K562 (cell line): Measurements from ENCODE around the gene B3GALT6. TPM values are rescaled to one million over a fixed set of nuclear protein-coding genes. Genes with fewer than 3 reads are reported as not detected.

ENCODE experiments used
- ARID1B ChIP-seq: fragments of 450-650 bp; IDR thresholded peaks from 2 replicates; pipeline ENCODE4 v1.6.1; 2016; ENCODE audit warnings: antibody characterized with exemption, mild to moderate bottlenecking, inconsistent platforms
- DEAF1 ChIP-seq: fragments of 450-650 bp; formaldehyde crosslinking; IDR thresholded peaks from 2 replicates; pipeline ENCODE4 v1.4.0; 2020; ENCODE audit warnings: mild to moderate bottlenecking, moderate library complexity
- ELF1 ChIP-seq: fragments of 200-800 bp; sonication (Bioruptor generic); IDR thresholded peaks from 2 replicates; pipeline ENCODE4 v1.6.1; 2016; ENCODE audit warnings: missing genetic modification characterization, missing compliant biosample characterization
- HNRNPK ChIP-seq: fragments of 200-400 bp; formaldehyde crosslinking; IDR thresholded peaks from one replicate; pipeline ENCODE4 v1.6.1; 2018; ENCODE audit warnings: mild to moderate bottlenecking, low read depth, low read length; ENCODE audit not compliant: poor library complexity, severe bottlenecking
- IRF9 ChIP-seq: fragments of 450-650 bp; IDR thresholded peaks from 2 replicates; pipeline ENCODE4 v1.6.1; 2016; ENCODE audit warnings: missing biosample characterization, missing genetic modification characterization
- JUND ChIP-seq, 2 experiments: IDR thresholded peaks; 2 replicates in 1 of 2; 3 replicates in 1 of 2; pipeline ENCODE4 v1.6.1; 2011; ENCODE audit warnings: borderline replicate concordance in 2 of 2, low read depth in 2 of 2, low read length in 2 of 2, improper control_type of control experiment in 1 of 2, missing biosample characterization in 1 of 2, missing genetic modification characterization in 1 of 2, missing genetic modification reagents in 1 of 2
- MCM5 ChIP-seq: fragments of 450-650 bp; IDR thresholded peaks from 2 replicates; pipeline ENCODE4 v1.6.1; 2016; ENCODE audit warnings: low read depth
- MECOM ChIP-seq: fragments of 250-450 bp; sonication (Bioruptor Pico); IDR thresholded peaks from 2 replicates; pipeline ENCODE4 v1.8.0; 2022; ENCODE audit warnings: inconsistent platforms
- MEIS2 ChIP-seq: fragments of 450-650 bp; IDR thresholded peaks from 2 replicates; pipeline ENCODE4 v1.6.1; 2014; ENCODE audit warnings: mild to moderate bottlenecking; ENCODE audit not compliant: partially characterized antibody
- MLX ChIP-seq, 2 experiments: fragments of 450-650 bp in 1 of 2; sonication (generic) in 1 of 2; formaldehyde crosslinking; conservative IDR thresholded peaks; 2 replicates each; pipeline versions ENCODE4 v1.4.0 to v1.8.1; 2020 to 2022; ENCODE audit warnings: mild to moderate bottlenecking in 1 of 2, missing genetic modification reagents in 1 of 2
- NCOA1 ChIP-seq: fragments of 450-650 bp; IDR thresholded peaks from 2 replicates; pipeline ENCODE4 v1.6.1; 2016; ENCODE audit warnings: low read depth
- NR0B1 ChIP-seq: fragments of 450-650 bp; IDR thresholded peaks from one replicate; pipeline ENCODE4 v1.6.1; 2018; ENCODE audit warnings: mild to moderate bottlenecking, moderate library complexity; ENCODE audit not compliant: partially characterized antibody
- NR2F6 ChIP-seq: fragments of 450-650 bp; formaldehyde crosslinking; IDR thresholded peaks from 2 replicates; pipeline ENCODE4 v1.4.0; 2020; ENCODE audit warnings: mild to moderate bottlenecking
- PTTG1 ChIP-seq: fragments of 450-650 bp; IDR thresholded peaks from 2 replicates; pipeline ENCODE4 v1.6.1; 2016; ENCODE audit warnings: low read depth, mild to moderate bottlenecking, missing genetic modification characterization, missing compliant biosample characterization
- RHOXF2B ChIP-seq: fragments of 250-450 bp; sonication (Bioruptor Pico); conservative IDR thresholded peaks from 2 replicates; pipeline ENCODE4 v1.5.1; 2021
- XRCC5 ChIP-seq: fragments of 200-400 bp; formaldehyde crosslinking; IDR thresholded peaks from 2 replicates; pipeline ENCODE4 v1.6.1; 2017; ENCODE audit warnings: low read depth, mild to moderate bottlenecking, low read length
- ZNF609 ChIP-seq: sonication (generic); formaldehyde crosslinking; IDR thresholded peaks from 2 replicates; pipeline ENCODE4 v1.8.1; 2023; ENCODE audit warnings: missing genetic modification reagents, mild to moderate bottlenecking, borderline replicate concordance
- ZNF699 ChIP-seq: fragments of 250-450 bp; sonication (Bioruptor Pico); IDR thresholded peaks from 2 replicates; pipeline ENCODE4 v1.8.0; 2021; ENCODE audit warnings: mild to moderate bottlenecking, moderate library complexity; ENCODE audit not compliant: insufficient replicate concordance
- polyA plus RNA-seq, 8 experiments: library from polyadenylated mRNA; depleted of rRNA in 4 of 8; stranded (reverse) in 5 of 8; unstranded in 3 of 8; fragments of >200 nt; fragmentation: Nextera tagmentation in 2 of 8; fragmentation: Illumina TruSeq in 1 of 8; extraction: Ambion mirVana in 2 of 8; extraction: Trizol in 1 of 8; gene quantifications; 2 replicates each; pipeline versions ENCODE4 v1.2.1 to v1.2.3, GENCODE V29; 2011 to 2014; ENCODE audit warnings: inconsistent platforms in 1 of 8, missing spikeins in 1 of 8
- total RNA-seq, 7 experiments: library from RNA; depleted of rRNA in 6 of 7; stranded (reverse); fragments of >200 nt in 6 of 7; fragmentation: Illumina TruSeq in 2 of 7; extraction: Trizol in 2 of 7; gene quantifications; 2 replicates each; pipeline versions ENCODE4 v1.2.1 to v1.2.3, GENCODE V29; 2011 to 2021; ENCODE audit warnings: low replicate concordance in 1 of 7

The B3GALT6 gene
- total and polyA plus RNA-seq, 9 of the 15 experiments (the other 6 are each of a cell fraction or from before 2014, with no cell fraction given): 0.68 to 29.8 (median 9.9) TPM

- TF ChIP-seq ZNF609 (CRISPR knock-in tag): no peak
- no peak for TF ChIP-seq NR2F6 (CRISPR knock-in tag)
- no peak for TF ChIP-seq ZNF699 (CRISPR knock-in tag)
- TF ChIP-seq IRF9 (tag): no peak
- TF ChIP-seq HNRNPK: no peak
- TF ChIP-seq PTTG1 (tag): no peak
- TF ChIP-seq MCM5: no peak
- no peak for TF ChIP-seq DEAF1 (CRISPR knock-in tag)
- TF ChIP-seq NR0B1: no peak
- TF ChIP-seq MECOM (CRISPR knock-in tag): peak; percentile 80
- TF ChIP-seq RHOXF2B (CRISPR knock-in tag): no peak
- TF ChIP-seq JUND (IDR thresholded peaks at IDR 0.05; ENCODE audit: borderline replicate concordance, low read depth, low read length): no peak
- TF ChIP-seq JUND (tag; IDR thresholded peaks at IDR 0.05; ENCODE audit: borderline replicate concordance, low read depth, low read length): no peak
- TF ChIP-seq ELF1 (tag): peak; percentile 42
- peak in 1 of 2 experiments; percentile 95; a peak in 1 of 4 replicates for TF ChIP-seq MLX (CRISPR knock-in tag; conservative IDR thresholded peaks at IDR 0.05)
- TF ChIP-seq XRCC5: no peak
- TF ChIP-seq MEIS2: no peak
- TF ChIP-seq ARID1B: no peak
- TF ChIP-seq NCOA1: no peak
Measured at GRCh38 chr1:1232208-1232795, at the start of gene B3GALT6 (continued).
